Gastrocnemius medialis (tissue), 4 donors: Measurements from ENCODE around the gene AASS. TPM values are rescaled to one million over a fixed set of nuclear protein-coding genes. Genes with fewer than 3 reads are reported as not detected.

ENCODE experiments used
- ATAC-seq, 2 donors: fragments of 150-250 bp; one replicate each; pipeline ENCODE4 v1.9.1; 2016
- DNase-seq, 2 donors: peaks; one replicate each; pipeline ENCODE4 v3.0.0-alpha.2; 2019
- H3K27ac ChIP-seq, 4 donors: fragments of 200-600 bp; sonication (generic); 1 replicate in 1 of 4; 2 replicates in 3 of 4; pipeline ENCODE4 v1.5.1; 2016 to 2018; ENCODE audit warnings: mild to moderate bottlenecking in 2 of 4, moderate library complexity in 1 of 4
- H3K27me3 ChIP-seq, 3 donors: fragments of 200-600 bp; sonication (generic) in 2 of 3; 1 replicate in 1 of 3; 2 replicates in 2 of 3; pipeline versions ENCODE4 v1.5.1 to v1.6.0; 2016 to 2019; ENCODE audit warnings: mild to moderate bottlenecking in 1 of 3, moderate library complexity in 1 of 3
- H3K36me3 ChIP-seq, 2 donors: fragments of 200-600 bp; sonication (generic) in 1 of 2; one replicate each; pipeline ENCODE4 v1.5.1; 2017 to 2018
- H3K4me1 ChIP-seq, 2 donors: fragments of 200-600 bp; sonication (generic) in 1 of 2; one replicate each; pipeline ENCODE4 v1.5.1; 2016 to 2017; ENCODE audit warnings: mild to moderate bottlenecking in 2 of 2
- H3K4me3 ChIP-seq, 4 donors: fragments of 200-600 bp; sonication (generic) in 3 of 4; 1 replicate in 1 of 4; 2 replicates in 3 of 4; pipeline ENCODE4 v1.5.1; 2016 to 2019; ENCODE audit warnings: mild to moderate bottlenecking in 2 of 4
- H3K9me3 ChIP-seq, 3 donors: fragments of 200-600 bp; sonication (generic) in 2 of 3; 1 replicate in 1 of 3; 2 replicates in 2 of 3; pipeline ENCODE4 v1.5.1; 2016 to 2019
- POLR2A ChIP-seq, 2 donors: fragments of 450-650 bp; IDR thresholded peaks; one replicate each; pipeline ENCODE4 v1.6.1; 2017; ENCODE audit warnings: antibody characterized with exemption in 2 of 2, mild to moderate bottlenecking in 2 of 2, moderate library complexity in 2 of 2
- in situ Hi-C, 4 donors: fragments of 200-750 bp; cut with MboI; loops; one replicate each; pipeline versions ENCODE4 v1.15.0 to v1.8.0; 2017; ENCODE audit warnings: low sequenced_read_pairs in 4 of 4
- intact Hi-C: fragments of 100-400 bp; cut with DNase I; formaldehyde crosslinking; loops from one replicate; pipeline ENCODE4 v1.15.1; 2023; ENCODE audit warnings: low total_unique reads
- total RNA-seq, 4 donors: library from RNA; depleted of rRNA; stranded (reverse); fragments of >200 nt; gene quantifications; one replicate each; pipeline versions ENCODE4 v1.1.0 to v1.2.3, GENCODE V29; 2016
- TF ChIP-seq, protein P1 (sequence below), 5 experiments: fragments of 450-650 bp in 3 of 5; fragments of 200-600 bp in 2 of 5; sonication (generic) in 2 of 5; IDR thresholded peaks in 4 of 5; conservative IDR thresholded peaks in 1 of 5; 1 replicate in 4 of 5; 2 replicates in 1 of 5; pipeline ENCODE4 v1.5.1; 2016 to 2019; ENCODE audit warnings: antibody characterized with exemption in 5 of 5, mild to moderate bottlenecking in 3 of 5, moderate library complexity in 3 of 5

The AASS gene
- total RNA-seq, 4 donors from 2014 or later, result 7.5 to 12.0 (median 9.5) TPM

DNA sequence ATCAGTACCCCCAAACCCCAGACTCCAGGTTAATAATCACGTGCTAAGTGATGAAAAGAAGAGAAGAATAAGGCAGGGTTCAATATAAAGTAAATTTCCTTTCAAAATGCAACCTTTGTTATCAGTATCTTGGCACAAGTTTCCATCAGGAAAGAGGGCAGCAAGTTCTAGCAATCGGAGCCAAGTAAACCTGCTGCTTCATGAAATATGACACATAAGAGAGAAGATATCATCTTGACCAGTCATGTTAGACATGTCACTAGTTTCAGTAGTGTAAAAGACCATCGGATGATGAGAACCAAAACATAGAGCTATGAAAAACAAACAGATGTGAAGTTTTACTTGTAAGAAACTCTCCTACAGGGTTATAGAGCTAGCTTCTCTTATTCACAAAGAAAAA is 44.0 kb downstream of the AASS start:
- no peaks in the 10 kb centered on the region for H3K4me1 ChIP-seq
- H3K9me3 ChIP-seq, result no peaks in the 10 kb centered on the region
- H3K36me3 ChIP-seq, result peaks cover 2 to 36% of the 10 kb centered on the region in 2 donors
- intact Hi-C loops (no loop called here), in situ Hi-C loops (no loop called here)
- TF ChIP-seq, protein P1, sequence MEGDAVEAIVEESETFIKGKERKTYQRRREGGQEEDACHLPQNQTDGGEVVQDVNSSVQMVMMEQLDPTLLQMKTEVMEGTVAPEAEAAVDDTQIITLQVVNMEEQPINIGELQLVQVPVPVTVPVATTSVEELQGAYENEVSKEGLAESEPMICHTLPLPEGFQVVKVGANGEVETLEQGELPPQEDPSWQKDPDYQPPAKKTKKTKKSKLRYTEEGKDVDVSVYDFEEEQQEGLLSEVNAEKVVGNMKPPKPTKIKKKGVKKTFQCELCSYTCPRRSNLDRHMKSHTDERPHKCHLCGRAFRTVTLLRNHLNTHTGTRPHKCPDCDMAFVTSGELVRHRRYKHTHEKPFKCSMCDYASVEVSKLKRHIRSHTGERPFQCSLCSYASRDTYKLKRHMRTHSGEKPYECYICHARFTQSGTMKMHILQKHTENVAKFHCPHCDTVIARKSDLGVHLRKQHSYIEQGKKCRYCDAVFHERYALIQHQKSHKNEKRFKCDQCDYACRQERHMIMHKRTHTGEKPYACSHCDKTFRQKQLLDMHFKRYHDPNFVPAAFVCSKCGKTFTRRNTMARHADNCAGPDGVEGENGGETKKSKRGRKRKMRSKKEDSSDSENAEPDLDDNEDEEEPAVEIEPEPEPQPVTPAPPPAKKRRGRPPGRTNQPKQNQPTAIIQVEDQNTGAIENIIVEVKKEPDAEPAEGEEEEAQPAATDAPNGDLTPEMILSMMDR (IDR thresholded peaks at IDR 0.05 in 4 of 5, conservative IDR thresholded peaks at IDR 0.05 in 1 of 5), result no peak
- TF ChIP-seq POLR2A (IDR thresholded peaks at IDR 0.05), result no peak
- no peaks in the 10 kb centered on the region for H3K27me3 ChIP-seq
- DNase-seq (no peak), ATAC-seq (no peak)
- no peak overlapping the region for H3K27ac ChIP-seq
- H3K4me3 ChIP-seq, result no peak overlapping the region

DNA sequence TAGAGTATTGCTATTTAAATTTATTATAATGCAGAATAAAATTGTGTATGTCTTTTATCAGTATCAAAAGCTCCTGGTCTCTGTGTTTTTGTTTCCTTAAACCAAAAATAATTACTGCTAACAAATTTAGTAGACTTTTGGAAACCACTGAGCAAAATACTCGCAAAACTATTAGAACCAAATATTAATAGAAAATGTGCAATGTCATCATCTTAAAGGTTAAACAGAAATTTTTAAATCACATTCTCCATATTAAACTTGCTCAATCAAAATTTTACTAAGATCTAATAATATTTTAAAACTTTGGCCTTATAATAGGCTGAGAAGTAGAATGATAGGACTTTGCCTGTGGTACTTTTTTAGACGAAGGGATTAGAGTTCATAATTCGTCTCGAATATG is 48.4 kb downstream of the AASS start:
- H3K36me3 ChIP-seq, result peaks cover 0 to 14% of the 10 kb centered on the region in 2 donors
- no peak overlapping the region for H3K27ac ChIP-seq
- in situ Hi-C loops (loop anchor here in 1 of 4 donors (25.0 kb wide), 1 partner anchor 442 kb away; no protein-coding TSS in a partner anchor), intact Hi-C loops (loop anchor here (10.0 kb wide), 1 partner anchor 49 kb away; the partner anchor contains the start of gene AASS)
- DNase-seq (no peak), ATAC-seq (no peak)
- no peaks in the 10 kb centered on the region for H3K27me3 ChIP-seq
- no peaks in the 10 kb centered on the region for H3K9me3 ChIP-seq
- H3K4me3 ChIP-seq, result no peak overlapping the region
- H3K4me1 ChIP-seq, result no peaks in the 10 kb centered on the region
- TF ChIP-seq, protein P1 (IDR thresholded peaks at IDR 0.05 in 4 of 5, conservative IDR thresholded peaks at IDR 0.05 in 1 of 5), result no peak
- no peak for TF ChIP-seq POLR2A (IDR thresholded peaks at IDR 0.05)

DNA sequence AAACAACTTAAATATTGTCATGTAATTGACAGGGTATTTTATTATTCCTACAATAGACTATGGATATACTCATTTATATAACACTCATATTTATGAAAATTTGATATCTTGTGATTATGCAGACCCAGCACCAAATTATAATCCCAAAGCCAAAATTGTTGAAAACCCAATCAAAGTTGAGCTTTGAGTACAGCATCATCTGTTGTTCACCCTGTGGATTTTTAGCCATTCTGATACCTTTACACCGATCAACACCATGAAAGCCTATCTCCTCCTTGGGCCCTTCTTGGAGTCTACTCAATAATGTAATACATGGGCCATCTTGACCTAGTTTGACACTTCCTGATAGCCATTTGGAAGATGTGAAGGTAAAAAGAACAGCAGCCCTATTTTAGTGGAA is 49.5 kb downstream of the AASS start:
- Histone ChIP-seq H3K4me3 (no peak overlapping the region), H3K27ac (no peak overlapping the region), H3K9me3 (no peaks in the 10 kb centered on the region), H3K27me3 (no peaks in the 10 kb centered on the region), H3K4me1 (no peaks in the 10 kb centered on the region), H3K36me3 (peaks cover 0 to 7% of the 10 kb centered on the region in 2 donors)
- in situ Hi-C loops (loop anchor here in 1 of 4 donors (25.0 kb wide), 1 partner anchor 443 kb away; no protein-coding TSS in a partner anchor), intact Hi-C loops (loop anchor here (10.0 kb wide), 1 partner anchor 50 kb away; the partner anchor contains the start of gene AASS)
- ATAC-seq, result no peak
- no peak for DNase-seq
- no peak for TF ChIP-seq POLR2A (IDR thresholded peaks at IDR 0.05)
- TF ChIP-seq, protein P1 (IDR thresholded peaks at IDR 0.05 in 4 of 5, conservative IDR thresholded peaks at IDR 0.05 in 1 of 5), result no peak

DNA sequence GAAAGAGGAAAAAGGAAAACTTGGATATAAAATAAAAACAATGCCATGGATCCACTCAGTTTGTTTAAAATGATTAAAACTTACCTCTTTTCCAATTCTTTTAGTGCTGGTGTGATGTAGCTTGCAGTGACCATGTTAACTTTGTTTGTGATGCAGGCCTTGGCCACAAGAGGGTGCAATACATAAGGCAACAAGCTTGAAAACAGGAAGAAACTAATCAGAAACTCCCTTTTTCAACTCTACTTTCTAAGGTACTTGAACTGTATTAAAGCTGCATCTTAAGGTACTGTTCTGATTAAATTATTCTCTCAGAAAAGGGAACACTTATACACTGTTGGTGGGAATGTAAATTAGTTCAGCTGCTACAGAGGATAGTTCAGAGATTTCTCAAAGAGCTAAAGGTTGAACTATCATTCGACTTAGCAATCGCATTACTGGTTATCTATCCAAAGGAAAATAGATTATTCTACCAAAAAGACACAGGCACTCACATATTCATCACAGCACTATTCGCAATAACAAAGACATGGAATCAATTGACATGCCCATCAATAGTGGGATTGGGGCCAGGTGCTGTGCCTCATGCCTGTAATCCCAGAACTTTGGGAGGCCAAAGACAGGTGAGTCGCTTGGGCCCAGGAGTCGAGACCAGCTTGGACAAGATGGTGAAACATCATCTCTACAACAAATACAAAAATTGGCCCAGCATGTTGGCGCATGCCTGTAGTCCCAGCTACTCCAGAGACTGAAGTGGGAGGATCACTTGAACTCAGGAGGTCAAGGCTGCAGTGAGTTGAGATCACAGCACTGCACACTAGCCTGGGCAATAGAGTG is 50.9 kb downstream of the AASS start:
- peak in 1 of 2 donors; percentile 25 for DNase-seq
- intact Hi-C loops (loop anchor here (10.0 kb wide), 1 partner anchor 52 kb away; the partner anchor contains the start of gene AASS), in situ Hi-C loops (loop anchor here in 1 of 4 donors (25.0 kb wide), 1 partner anchor 444 kb away; no protein-coding TSS in a partner anchor)
- Histone ChIP-seq H3K27ac (no peak overlapping the region), H3K9me3 (no peaks in the 10 kb centered on the region), H3K4me1 (no peaks in the 10 kb centered on the region), H3K4me3 (no peak overlapping the region), H3K27me3 (no peaks in the 10 kb centered on the region), H3K36me3 (peaks cover 0 to 7% of the 10 kb centered on the region in 2 donors)
- TF ChIP-seq POLR2A (IDR thresholded peaks at IDR 0.05), result no peak
- TF ChIP-seq, protein P1 (IDR thresholded peaks at IDR 0.05 in 4 of 5, conservative IDR thresholded peaks at IDR 0.05 in 1 of 5), result peak; percentile 34 to 77 (median 59)
- ATAC-seq, result peak in 1 of 2 donors; percentile 51
